ENCODE measurements around the gene CFAP73. TPM values are rescaled to one million over a fixed set of nuclear protein-coding genes. Genes with fewer than 3 reads are reported as not detected.

Gene CFAP73
- total RNA-seq, 4 donors from 2014 or later, result 0.26 TPM; not detected in 3

DNA sequence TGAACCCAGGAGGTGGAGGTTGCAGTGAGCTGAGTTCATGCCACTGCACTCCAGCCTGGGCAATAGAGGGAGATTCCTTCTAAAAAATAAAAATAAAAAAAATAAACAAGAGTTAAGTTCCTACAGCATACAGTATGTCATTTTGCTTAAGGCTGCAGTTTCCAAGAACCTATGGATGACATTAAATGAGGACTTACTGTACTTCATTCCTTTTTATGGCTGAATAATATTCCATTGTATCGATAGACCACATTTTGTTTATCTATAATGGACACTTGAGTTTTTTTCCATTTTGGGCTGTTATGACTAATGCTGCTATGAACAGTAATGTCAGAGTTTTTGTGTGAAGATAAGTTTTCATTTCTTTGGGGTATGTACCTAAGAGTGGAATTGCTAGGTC, 31.4 kb upstream of the CFAP73 start:
- no peak for TF ChIP-seq POLR2A (IDR thresholded peaks at IDR 0.05)
- TF ChIP-seq, protein P1, sequence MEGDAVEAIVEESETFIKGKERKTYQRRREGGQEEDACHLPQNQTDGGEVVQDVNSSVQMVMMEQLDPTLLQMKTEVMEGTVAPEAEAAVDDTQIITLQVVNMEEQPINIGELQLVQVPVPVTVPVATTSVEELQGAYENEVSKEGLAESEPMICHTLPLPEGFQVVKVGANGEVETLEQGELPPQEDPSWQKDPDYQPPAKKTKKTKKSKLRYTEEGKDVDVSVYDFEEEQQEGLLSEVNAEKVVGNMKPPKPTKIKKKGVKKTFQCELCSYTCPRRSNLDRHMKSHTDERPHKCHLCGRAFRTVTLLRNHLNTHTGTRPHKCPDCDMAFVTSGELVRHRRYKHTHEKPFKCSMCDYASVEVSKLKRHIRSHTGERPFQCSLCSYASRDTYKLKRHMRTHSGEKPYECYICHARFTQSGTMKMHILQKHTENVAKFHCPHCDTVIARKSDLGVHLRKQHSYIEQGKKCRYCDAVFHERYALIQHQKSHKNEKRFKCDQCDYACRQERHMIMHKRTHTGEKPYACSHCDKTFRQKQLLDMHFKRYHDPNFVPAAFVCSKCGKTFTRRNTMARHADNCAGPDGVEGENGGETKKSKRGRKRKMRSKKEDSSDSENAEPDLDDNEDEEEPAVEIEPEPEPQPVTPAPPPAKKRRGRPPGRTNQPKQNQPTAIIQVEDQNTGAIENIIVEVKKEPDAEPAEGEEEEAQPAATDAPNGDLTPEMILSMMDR (IDR thresholded peaks at IDR 0.05), result no peak
- DNase-seq, result no peak
- Histone ChIP-seq H3K4me1 (peaks cover 0 to 3% (median 0%) of the 10 kb centered on the region in 3 donors), H3K36me3 (peaks cover 0 to 13% (median 0%) of the 10 kb centered on the region in 3 donors), H3K27me3 (peaks cover 0 to 26% (median 0%) of the 10 kb centered on the region in 4 donors), H3K9me3 (no peaks in the 10 kb centered on the region), H3K27ac (no peak overlapping the region), H3K4me3 (no peak overlapping the region)
- WGBS, 2 donors, result 85 to 92% methylated on average over 1 of the region's 1 CpG
- intact Hi-C loops (cut with DNase I), result no loop called here

DNA sequence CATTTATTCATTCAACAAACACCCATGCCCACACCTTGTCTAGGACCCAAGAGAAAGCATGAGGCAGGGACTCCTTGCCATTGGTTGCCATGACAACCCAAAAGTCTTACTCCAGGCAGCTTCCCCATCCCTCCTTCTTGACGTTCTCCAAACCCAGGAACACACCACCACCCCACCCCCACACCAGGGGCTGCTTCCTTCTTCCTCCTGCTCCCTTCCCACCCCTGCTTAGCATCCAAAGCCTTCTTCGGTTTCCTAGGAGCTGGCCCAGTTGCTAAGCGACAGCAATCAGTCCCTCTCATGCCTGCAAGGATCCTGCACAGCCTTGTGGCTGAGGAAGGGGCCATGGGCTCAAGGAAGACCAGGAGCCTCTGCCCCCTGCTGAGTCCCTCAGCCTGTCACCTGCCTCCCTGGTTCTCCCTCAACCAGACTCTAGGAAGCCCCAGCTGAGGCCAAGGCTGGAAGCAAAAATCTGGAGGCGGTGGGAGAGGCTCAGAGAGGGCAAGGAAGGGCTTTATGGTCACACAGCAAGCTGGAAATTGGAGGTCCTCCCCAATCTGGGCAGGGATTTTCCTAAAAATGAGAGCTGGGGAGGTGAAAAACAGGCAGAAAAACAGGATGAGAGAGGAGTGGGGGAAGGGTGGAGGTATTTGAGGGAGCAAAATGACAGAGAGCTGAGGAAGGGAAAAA, 29.4 kb upstream of the CFAP73 start:
- TF ChIP-seq, protein P1 (IDR thresholded peaks at IDR 0.05), result no peak
- no peak for TF ChIP-seq POLR2A (IDR thresholded peaks at IDR 0.05)
- Histone ChIP-seq H3K9me3 (no peaks in the 10 kb centered on the region), H3K4me3 (no peak overlapping the region), H3K27me3 (peaks cover 0 to 20% (median 0%) of the 10 kb centered on the region in 4 donors), H3K36me3 (peaks cover 0 to 7% (median 0%) of the 10 kb centered on the region in 3 donors), H3K27ac (no peak overlapping the region), H3K4me1 (peaks cover 0 to 3% (median 0%) of the 10 kb centered on the region in 3 donors)
- 36 to 38% methylated on average over 2 to 4 of the region's 4 CpGs for WGBS, 2 donors
- intact Hi-C loops (cut with DNase I), result no loop called here
- no peak for DNase-seq

- intact Hi-C loops (cut with DNase I), result no loop called here
- TF ChIP-seq POLR2A (IDR thresholded peaks at IDR 0.05), result no peak
- TF ChIP-seq, protein P1 (IDR thresholded peaks at IDR 0.05), result no peak
- H3K4me1 ChIP-seq, result peaks cover 0 to 3% (median 0%) of the 10 kb centered on the region in 3 donors
- no peak overlapping the region for H3K27ac ChIP-seq
- no peaks in the 10 kb centered on the region for H3K9me3 ChIP-seq
- WGBS, 2 donors, result 57 to 63% methylated on average over 2 to 3 of the region's 3 CpGs
- peaks cover 0 to 6% (median 0%) of the 10 kb centered on the region in 3 donors for H3K36me3 ChIP-seq
- H3K4me3 ChIP-seq, result no peak overlapping the region
- no peak for DNase-seq
- peaks cover 0 to 20% (median 0%) of the 10 kb centered on the region in 4 donors for H3K27me3 ChIP-seq
Measured at GRCh38 chr12:113120670-113121370, 28.7 kb upstream of the CFAP73 start.

GRCh38 chr12:113127791-113128199, 21.7 kb upstream of the CFAP73 start:
- no peak overlapping the region for H3K4me3 ChIP-seq
- TF ChIP-seq, protein P1 (IDR thresholded peaks at IDR 0.05), result no peak
- TF ChIP-seq POLR2A (IDR thresholded peaks at IDR 0.05), result no peak
- H3K27me3 ChIP-seq, result peaks cover 0 to 27% (median 0%) of the 10 kb centered on the region in 4 donors
- intact Hi-C loops (cut with DNase I), result no loop called here
- H3K36me3 ChIP-seq, result peaks cover 0 to 10% (median 0%) of the 10 kb centered on the region in 3 donors
- WGBS, 2 donors, result 38 to 55% methylated on average over 5 to 11 of the region's 15 CpGs
- no peaks in the 10 kb centered on the region for H3K9me3 ChIP-seq
- DNase-seq, result no peak
- no peak overlapping the region for H3K27ac ChIP-seq
- H3K4me1 ChIP-seq, result peaks cover 0 to 12% (median 0%) of the 10 kb centered on the region in 3 donors
